Tibial artery (tissue), 4 donors: Measurements from ENCODE around the gene AIP.

ENCODE experiments used
- DNase-seq, 2 donors: peaks; one replicate each; pipeline ENCODE4 v3.0.0-alpha.2; 2019
- H3K27ac ChIP-seq, 2 donors: fragments of 200-600 bp; sonication (generic) in 1 of 2; 1 replicate in 1 of 2; 2 replicates in 1 of 2; pipeline ENCODE4 v1.5.1; 2018 to 2019; ENCODE audit warnings: mild to moderate bottlenecking in 1 of 2
- H3K27me3 ChIP-seq, 2 donors: fragments of 200-600 bp; sonication (generic) in 1 of 2; one replicate each; pipeline versions ENCODE4 v1.5.1 to v1.6.0; 2016 to 2019
- H3K36me3 ChIP-seq, 3 donors: fragments of 200-600 bp; sonication (generic) in 2 of 3; one replicate each; pipeline ENCODE4 v1.5.1; 2016 to 2019; ENCODE audit warnings: mild to moderate bottlenecking in 2 of 3
- H3K4me1 ChIP-seq, 4 donors: fragments of 200-600 bp; sonication (generic) in 2 of 4; 1 replicate in 3 of 4; 2 replicates in 1 of 4; pipeline ENCODE4 v1.5.1; 2016 to 2019
- H3K4me3 ChIP-seq, 2 donors: fragments of 200-600 bp; sonication (generic) in 1 of 2; 1 replicate in 1 of 2; 2 replicates in 1 of 2; pipeline ENCODE4 v1.5.1; 2018 to 2019; ENCODE audit warnings: mild to moderate bottlenecking in 2 of 2
- H3K9me3 ChIP-seq, 3 donors: fragments of 200-600 bp; sonication (generic) in 1 of 3; one replicate each; pipeline ENCODE4 v1.5.1; 2016 to 2019
- CTCF ChIP-seq, 2 experiments: fragments of 200-600 bp in 1 of 2; fragments of 450-650 bp in 1 of 2; IDR thresholded peaks; one replicate each; pipeline ENCODE4 v1.5.1; 2017 to 2019; ENCODE audit warnings: antibody characterized with exemption in 2 of 2, mild to moderate bottlenecking in 1 of 2, moderate library complexity in 1 of 2
- intact Hi-C: fragments of 100-400 bp; cut with DNase I; formaldehyde crosslinking; loops from one replicate; pipeline ENCODE4 v1.15.0; 2023; ENCODE audit warnings: low total_unique reads

AIP gene

DNA sequence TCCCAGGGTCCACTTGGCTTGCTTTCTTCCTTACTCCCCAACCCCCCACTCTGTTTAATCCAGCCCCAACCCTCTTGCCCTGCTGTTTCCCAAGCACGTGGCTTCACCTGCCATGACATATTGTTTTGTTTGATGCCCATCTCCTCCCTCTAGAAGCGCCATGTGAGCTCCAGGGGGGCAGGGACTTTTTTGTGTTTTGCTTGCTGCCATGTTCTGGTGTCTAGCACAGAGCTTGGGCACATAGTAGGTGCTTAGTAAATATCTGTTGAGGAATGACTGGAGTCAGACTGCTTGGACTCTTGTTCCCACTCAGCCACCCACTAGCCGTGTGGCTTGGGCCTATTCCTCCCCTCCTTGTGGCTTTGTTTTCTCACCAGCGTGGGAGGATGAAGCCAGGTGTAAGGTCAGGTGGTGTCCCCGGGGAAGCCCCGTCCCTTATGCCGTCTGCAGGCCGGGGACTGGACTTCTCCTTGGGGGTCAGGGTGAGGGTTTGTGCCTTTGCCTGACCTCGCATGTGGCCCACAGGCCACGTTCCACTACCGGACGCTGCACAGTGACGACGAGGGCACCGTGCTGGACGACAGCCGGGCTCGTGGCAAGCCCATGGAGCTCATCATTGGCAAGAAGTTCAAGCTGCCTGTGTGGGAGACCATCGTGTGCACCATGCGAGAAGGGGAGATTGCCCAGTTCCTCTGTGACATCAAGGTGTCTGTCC, 3.8 kb downstream of the AIP start:
- H3K27me3 ChIP-seq: no peaks in the 10 kb centered on the region
- peaks cover 0 to 31% (median 18%) of the 10 kb centered on the region in 4 donors for H3K4me1 ChIP-seq
- H3K27ac ChIP-seq: no peak overlapping the region
- DNase-seq: no peak
- no peak for TF ChIP-seq CTCF (IDR thresholded peaks at IDR 0.05)
- H3K36me3 ChIP-seq: peaks cover 32 to 53% (median 45%) of the 10 kb centered on the region in 3 donors
- no peaks in the 10 kb centered on the region for H3K9me3 ChIP-seq
- H3K4me3 ChIP-seq: no peak overlapping the region
- intact Hi-C loops: no loop called here

DNA sequence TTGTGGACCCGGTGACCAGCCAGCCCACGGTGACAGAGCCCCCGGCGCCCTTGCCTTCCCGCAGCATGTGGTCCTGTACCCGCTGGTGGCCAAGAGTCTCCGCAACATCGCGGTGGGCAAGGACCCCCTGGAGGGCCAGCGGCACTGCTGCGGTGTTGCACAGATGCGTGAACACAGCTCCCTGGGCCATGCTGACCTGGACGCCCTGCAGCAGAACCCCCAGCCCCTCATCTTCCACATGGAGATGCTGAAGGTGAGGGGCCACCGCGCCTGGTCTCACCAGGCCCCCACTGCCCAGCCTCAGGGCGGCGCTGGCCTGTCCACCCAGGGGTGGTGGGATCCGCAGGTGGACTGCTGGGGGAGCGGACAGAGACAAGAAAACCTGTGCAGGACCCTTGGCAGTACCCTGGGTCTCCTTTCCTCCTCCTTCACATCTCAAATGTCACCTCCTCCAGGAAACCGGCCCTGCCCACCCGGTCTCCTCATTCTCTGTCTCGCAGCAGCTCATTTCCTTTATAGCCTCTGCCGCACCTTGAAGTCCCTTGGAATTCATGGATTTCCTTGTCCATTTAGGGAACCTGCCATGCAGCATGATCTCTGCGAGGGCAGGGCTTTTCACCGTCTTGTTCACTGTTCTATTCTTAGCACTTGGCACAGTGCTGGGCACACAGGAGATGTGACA, 6.5 kb downstream of the AIP start:
- no peaks in the 10 kb centered on the region for H3K27me3 ChIP-seq
- H3K4me3 ChIP-seq: no peak overlapping the region
- H3K36me3 ChIP-seq: peaks cover 32 to 80% (median 72%) of the 10 kb centered on the region in 3 donors
- intact Hi-C loops: no loop called here
- no peak for TF ChIP-seq CTCF (IDR thresholded peaks at IDR 0.05)
- no peak overlapping the region for H3K27ac ChIP-seq
- peaks cover 0 to 15% (median 5%) of the 10 kb centered on the region in 4 donors for H3K4me1 ChIP-seq
- no peak for DNase-seq
- H3K9me3 ChIP-seq: no peaks in the 10 kb centered on the region

DNA sequence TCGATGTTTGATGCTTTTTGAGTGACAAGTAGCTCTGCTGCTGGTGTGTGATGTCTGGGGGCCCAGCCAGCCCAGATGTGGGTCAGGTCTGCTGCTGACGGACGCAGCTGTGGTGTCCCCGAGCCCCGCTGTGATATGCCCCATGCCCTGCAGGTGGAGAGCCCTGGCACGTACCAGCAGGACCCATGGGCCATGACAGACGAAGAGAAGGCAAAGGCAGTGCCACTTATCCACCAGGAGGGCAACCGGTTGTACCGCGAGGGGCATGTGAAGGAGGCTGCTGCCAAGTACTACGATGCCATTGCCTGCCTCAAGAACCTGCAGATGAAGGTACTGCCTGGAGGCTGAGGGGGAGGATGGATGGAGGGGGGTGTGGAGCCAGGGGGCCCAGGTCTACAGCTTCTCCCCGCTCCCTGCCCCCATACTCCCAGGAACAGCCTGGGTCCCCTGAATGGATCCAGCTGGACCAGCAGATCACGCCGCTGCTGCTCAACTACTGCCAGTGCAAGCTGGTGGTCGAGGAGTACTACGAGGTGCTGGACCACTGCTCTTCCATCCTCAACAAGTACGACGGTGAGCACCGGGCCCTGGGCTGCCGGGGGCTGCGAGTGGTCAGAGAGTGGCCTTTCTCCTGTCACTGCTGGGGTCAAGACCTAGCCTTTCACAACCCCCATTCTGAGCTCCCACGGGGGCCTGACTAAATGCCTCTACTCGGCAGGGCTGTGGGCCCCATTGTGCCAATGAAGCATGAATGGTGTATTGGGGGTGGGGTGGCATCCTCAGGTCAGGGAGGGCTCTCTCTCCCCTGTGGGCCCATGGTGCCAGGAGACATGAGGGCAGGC, 7.3 kb downstream of the AIP start:
- TF ChIP-seq CTCF (IDR thresholded peaks at IDR 0.05): no peak
- Histone ChIP-seq H3K27ac (no peak overlapping the region), H3K36me3 (peaks cover 32 to 83% (median 77%) of the 10 kb centered on the region in 3 donors), H3K4me1 (peaks cover 0 to 8% (median under 1%) of the 10 kb centered on the region in 4 donors), H3K4me3 (no peak overlapping the region), H3K27me3 (no peaks in the 10 kb centered on the region), H3K9me3 (no peaks in the 10 kb centered on the region)
- no peak for DNase-seq
- intact Hi-C loops: no loop called here

DNA sequence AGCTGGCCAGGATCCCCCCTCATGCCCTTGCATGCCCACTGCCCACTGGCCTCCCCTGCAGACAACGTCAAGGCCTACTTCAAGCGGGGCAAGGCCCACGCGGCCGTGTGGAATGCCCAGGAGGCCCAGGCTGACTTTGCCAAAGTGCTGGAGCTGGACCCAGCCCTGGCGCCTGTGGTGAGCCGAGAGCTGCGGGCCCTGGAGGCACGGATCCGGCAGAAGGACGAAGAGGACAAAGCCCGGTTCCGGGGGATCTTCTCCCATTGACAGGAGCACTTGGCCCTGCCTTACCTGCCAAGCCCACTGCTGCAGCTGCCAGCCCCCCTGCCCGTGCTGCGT, 7.9 kb downstream of the AIP start:
- H3K27me3 ChIP-seq: no peaks in the 10 kb centered on the region
- H3K4me3 ChIP-seq: no peak overlapping the region
- H3K9me3 ChIP-seq: no peaks in the 10 kb centered on the region
- H3K27ac ChIP-seq: no peak overlapping the region
- H3K4me1 ChIP-seq: peaks cover 0 to 4% (median 0%) of the 10 kb centered on the region in 4 donors
- intact Hi-C loops: no loop called here
- DNase-seq: no peak
- H3K36me3 ChIP-seq: peaks cover 32 to 89% (median 83%) of the 10 kb centered on the region in 3 donors
- TF ChIP-seq CTCF (IDR thresholded peaks at IDR 0.05): no peak

DNA sequence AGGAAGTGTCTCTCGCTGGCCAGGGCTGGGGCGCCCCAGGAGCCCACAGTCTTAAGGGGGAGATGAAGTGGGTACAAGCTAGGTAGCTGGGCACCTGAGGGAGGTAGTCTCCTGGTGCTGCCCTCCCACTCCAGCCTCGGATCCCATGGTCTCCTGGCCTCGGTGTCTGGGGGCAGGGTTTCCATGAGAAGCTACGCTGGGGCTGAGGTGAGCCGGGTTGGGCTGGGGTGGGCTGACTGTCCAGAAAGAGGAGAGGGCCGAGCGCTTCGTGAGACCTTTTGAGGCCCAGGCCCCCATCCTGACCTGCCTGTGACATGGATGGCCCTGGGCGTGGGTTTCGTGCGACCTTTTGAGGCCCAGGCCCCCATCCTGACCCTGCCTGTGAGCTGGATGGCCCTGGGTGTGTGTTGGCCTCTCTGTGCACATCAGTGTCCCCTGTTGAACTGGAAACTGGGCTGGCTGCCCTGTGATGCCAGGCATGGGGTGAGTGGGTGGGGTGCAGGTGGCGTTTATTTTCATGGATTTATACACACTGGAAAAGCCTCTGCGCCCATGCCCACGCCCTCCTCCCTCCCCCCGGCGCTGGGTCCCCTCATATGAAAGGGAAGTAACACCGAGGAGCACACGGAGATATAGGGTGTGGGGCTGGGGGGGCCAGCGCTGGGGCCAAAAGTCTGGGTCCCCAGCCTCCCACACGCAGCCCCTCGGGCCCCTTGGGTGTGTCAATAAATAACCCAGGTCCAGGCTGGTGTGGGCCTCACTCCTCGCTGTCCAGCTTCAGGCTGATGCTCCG, 8.6 kb downstream of the AIP start:
- intact Hi-C loops: no loop called here
- Histone ChIP-seq H3K4me1 (no peaks in the 10 kb centered on the region), H3K4me3 (no peak overlapping the region), H3K27me3 (no peaks in the 10 kb centered on the region), H3K36me3 (peaks cover 32 to 96% (median 91%) of the 10 kb centered on the region in 3 donors), H3K27ac (no peak overlapping the region), H3K9me3 (no peaks in the 10 kb centered on the region)
- no peak for DNase-seq
- no peak for TF ChIP-seq CTCF (IDR thresholded peaks at IDR 0.05)
